ENCODE data around the gene RPS3. TPM values are rescaled to one million over a fixed set of nuclear protein-coding genes. Genes with fewer than 3 reads are reported as not detected.

Gene RPS3
- polyA plus RNA-seq, 1 donor (not counting 4 experiments of a cell fraction or from before 2014, with no cell fraction given) = 3,843 TPM

- dilution Hi-C loops (cut with MboI; ENCODE audit: extremely low pct_ligation_motif_present, low sequenced_read_pairs) = no loop called here
- H3K27ac ChIP-seq (ENCODE audit: control insufficient read depth, insufficient read depth, low read length) = no peak overlapping the region
- no peaks in the 10 kb centered on the region for H3K36me3 ChIP-seq (ENCODE audit: control insufficient read depth in 2 of 2, extremely low read depth in 1 of 2, insufficient read depth in 2 of 2, low read length in 2 of 2)
- H3K4me1 ChIP-seq (ENCODE audit: control insufficient read depth, extremely low read depth, insufficient read depth, low read length) = no peaks in the 10 kb centered on the region
- no peaks in the 10 kb centered on the region for H3K79me2 ChIP-seq (ENCODE audit: control insufficient read depth, insufficient read depth, low read length)
- FAIRE-seq (no peak), DNase-seq (ENCODE audit: low read depth, low spot score) (no peak)
- no peaks in the 10 kb centered on the region for H3K9me1 ChIP-seq (ENCODE audit: control insufficient read depth, extremely low read depth, insufficient read depth, low read length)
- no peak overlapping the region for H3K4me3 ChIP-seq (ENCODE audit: control insufficient read depth in 2 of 3, extremely low read depth in 1 of 3, insufficient read depth in 2 of 3, low read depth in 1 of 3, low read length in 3 of 3)
- H3K4me2 ChIP-seq (ENCODE audit: control insufficient read depth, extremely low read depth, insufficient read depth, low read depth, low read length) = no peak overlapping the region
- H2AFZ ChIP-seq (ENCODE audit: control insufficient read depth, low read length) = no peak overlapping the region
- H3K9me3 ChIP-seq (ENCODE audit: control insufficient read depth, low read depth, low read length) = peaks cover 6% of the 10 kb centered on the region
- H4K20me1 ChIP-seq (ENCODE audit: control insufficient read depth, extremely low read depth, insufficient read depth, low read length) = peaks cover 2% of the 10 kb centered on the region
- H3K27me3 ChIP-seq (ENCODE audit: control insufficient read depth, extremely low read depth, insufficient read depth, low read length) = peaks cover 47% of the 10 kb centered on the region
- no peak for TF ChIP-seq CTCF (optimal IDR thresholded peaks at IDR 0.05 in 1 of 3, IDR thresholded peaks at IDR 0.05 in 1 of 3, conservative IDR thresholded peaks at IDR 0.05 in 1 of 3; ENCODE audit: extremely low read depth in 1 of 3, insufficient read depth in 2 of 3, low read length in 3 of 3)
- TF ChIP-seq EZH2 (IDR thresholded peaks at IDR 0.05; ENCODE audit: low read length) = no peak
- no peak overlapping the region for H3K9ac ChIP-seq (ENCODE audit: control insufficient read depth, extremely low read depth, insufficient read depth, low read length)
Observed at GRCh38 chr11:75434051-75434450, 34.7 kb downstream of the RPS3 start.

GRCh38 chr11:75434886-75435570, 35.7 kb downstream of the RPS3 start:
- H4K20me1 ChIP-seq (ENCODE audit: control insufficient read depth, extremely low read depth, insufficient read depth, low read length) = peaks cover 2% of the 10 kb centered on the region
- H3K4me2 ChIP-seq (ENCODE audit: control insufficient read depth, extremely low read depth, insufficient read depth, low read depth, low read length) = no peak overlapping the region
- H3K36me3 ChIP-seq (ENCODE audit: control insufficient read depth in 2 of 2, extremely low read depth in 1 of 2, insufficient read depth in 2 of 2, low read length in 2 of 2) = no peaks in the 10 kb centered on the region
- no peak overlapping the region for H3K9ac ChIP-seq (ENCODE audit: control insufficient read depth, extremely low read depth, insufficient read depth, low read length)
- peaks cover 38% of the 10 kb centered on the region for H3K27me3 ChIP-seq (ENCODE audit: control insufficient read depth, extremely low read depth, insufficient read depth, low read length)
- TF ChIP-seq EZH2 (IDR thresholded peaks at IDR 0.05; ENCODE audit: low read length) = no peak
- no peak for TF ChIP-seq CTCF (optimal IDR thresholded peaks at IDR 0.05 in 1 of 3, IDR thresholded peaks at IDR 0.05 in 1 of 3, conservative IDR thresholded peaks at IDR 0.05 in 1 of 3; ENCODE audit: extremely low read depth in 1 of 3, insufficient read depth in 2 of 3, low read length in 3 of 3)
- H3K9me3 ChIP-seq (ENCODE audit: control insufficient read depth, low read depth, low read length) = no peaks in the 10 kb centered on the region
- no peak for FAIRE-seq
- DNase-seq (ENCODE audit: low read depth, low spot score) = no peak
- no peaks in the 10 kb centered on the region for H3K9me1 ChIP-seq (ENCODE audit: control insufficient read depth, extremely low read depth, insufficient read depth, low read length)
- no peaks in the 10 kb centered on the region for H3K79me2 ChIP-seq (ENCODE audit: control insufficient read depth, insufficient read depth, low read length)
- no peak overlapping the region for H3K4me3 ChIP-seq (ENCODE audit: control insufficient read depth in 2 of 3, extremely low read depth in 1 of 3, insufficient read depth in 2 of 3, low read depth in 1 of 3, low read length in 3 of 3)
- no peak overlapping the region for H3K27ac ChIP-seq (ENCODE audit: control insufficient read depth, insufficient read depth, low read length)
- H2AFZ ChIP-seq (ENCODE audit: control insufficient read depth, low read length) = no peak overlapping the region
- H3K4me1 ChIP-seq (ENCODE audit: control insufficient read depth, extremely low read depth, insufficient read depth, low read length) = no peaks in the 10 kb centered on the region
- dilution Hi-C loops (cut with MboI; ENCODE audit: extremely low pct_ligation_motif_present, low sequenced_read_pairs) = no loop called here
